ENCODE results near the gene GDPGP1. TPM values are rescaled to one million over a fixed set of nuclear protein-coding genes. Genes with fewer than 3 reads are reported as not detected.

Gene GDPGP1
- total and polyA plus RNA-seq, 9 of the 15 experiments (the other 6 are each of a cell fraction or from before 2014, with no cell fraction given): 0.78 to 6.1 (median 2.8) TPM

GRCh38 chr15:90249203-90249863, 15.3 kb downstream of the GDPGP1 start, which contains the start of gene TTLL13 (continued):
- TF ChIP-seq NR2C2 (CRISPR knock-in tag; IDR thresholded peaks at IDR 0.05): no peak
- peak; percentile 24; the same call in 1 of the 2 replicates for TF ChIP-seq NR2C2 (tag; IDR thresholded peaks at IDR 0.05)
- TF ChIP-seq YBX1 (IDR thresholded peaks at IDR 0.05): no peak
- no peak for TF ChIP-seq ZBTB1 (CRISPR knock-in tag; IDR thresholded peaks at IDR 0.05; ENCODE audit: borderline replicate concordance, low read depth)
- TF ChIP-seq HEY1 (CRISPR knock-in tag; IDR thresholded peaks at IDR 0.05; ENCODE audit: borderline replicate concordance): no peak
- peak in 1 of 2 experiments; percentile 63; a peak in 2 of 4 replicates for TF ChIP-seq MNT (conservative IDR thresholded peaks at IDR 0.05)
- no peak for TF ChIP-seq FOXK2 (conservative IDR thresholded peaks at IDR 0.05 in 1 of 2, IDR thresholded peaks at IDR 0.05 in 1 of 2; ENCODE audit: low read depth in 2 of 2)
- TF ChIP-seq ZNF316 (IDR thresholded peaks at IDR 0.05): no peak
- TF ChIP-seq KLF16 (IDR thresholded peaks at IDR 0.05): no peak
- no peak for TF ChIP-seq ZBTB33 (CRISPR knock-in tag; IDR thresholded peaks at IDR 0.05)
- TF ChIP-seq CTBP1 (IDR thresholded peaks at IDR 0.05; ENCODE audit: borderline replicate concordance): 0 out of 2 replicates have a peak, but pooled peaks have one; percentile 29

Data from K562 (cell line).